PC-3 (cell line): Measurements from ENCODE around the gene PCSK5. TPM values are rescaled to one million over a fixed set of nuclear protein-coding genes. Genes with fewer than 3 reads are reported as not detected.

Experiments used
- ATAC-seq: fragments of 200-7000 bp; cut with Tn5 transposase; 2 replicates; pipeline ENCODE4 v1.9.1; 2020; ENCODE audit warnings: mild to moderate bottlenecking, moderate library complexity
- BruUV-seq: library from RNA; stranded (reverse); fragments of 400-500 nt; replicated peaks from 2 replicates; lab custom pipeline; 2021; lab: Mats Ljungman, UMichigan
- CTCF ChIA-PET: fragments of 300-600 bp; sonication (Branson Sonifier 250); formaldehyde crosslinking; loops from one replicate; lab custom pipeline; 2022; ENCODE audit warnings: antibody characterized with exemption; lab: Charles Lee
- POLR2A ChIA-PET: fragments of 300-600 bp; sonication (Branson Sonifier 250); formaldehyde crosslinking; loops from one replicate; lab custom pipeline; 2022; ENCODE audit warnings: antibody characterized with exemption; ENCODE audit not compliant: unreplicated experiment; lab: Charles Lee
- DNase-seq: peaks from one replicate; pipeline ENCODE4 v3.0.0-alpha.2; 2015
- H2AFZ ChIP-seq: fragments of 300-600 bp; sonication (generic); 2 replicates; pipeline ENCODE4 v1.6.0; 2016; ENCODE audit warnings: antibody characterized with exemption, low read length
- H3F3A ChIP-seq: fragments of 300-600 bp; sonication (generic); one replicate; pipeline ENCODE4 v1.6.0; 2017; ENCODE audit warnings: antibody characterized with exemption, low read length, control low read depth, mild to moderate bottlenecking; ENCODE audit not compliant: unreplicated experiment
- H3K27ac ChIP-seq: fragments of 300-600 bp; sonication (generic); 2 replicates; pipeline ENCODE4 v1.5.1; 2016; ENCODE audit warnings: mild to moderate bottlenecking, low read length
- H3K27me3 ChIP-seq: fragments of 300-600 bp; sonication (generic); 2 replicates; pipeline ENCODE4 v1.6.1; 2016; ENCODE audit warnings: low read length, mixed read lengths
- H3K36me3 ChIP-seq: fragments of 300-600 bp; sonication (generic); 2 replicates; pipeline ENCODE4 v1.6.1; 2016; ENCODE audit warnings: low read depth, mixed run types, low read length, mixed read lengths
- H3K4me1 ChIP-seq: fragments of 300-600 bp; sonication (generic); 2 replicates; pipeline ENCODE4 v1.5.1; 2016; ENCODE audit warnings: low read length; ENCODE audit not compliant: insufficient read depth
- H3K4me2 ChIP-seq: fragments of 300-600 bp; sonication (generic); 2 replicates; pipeline ENCODE4 v1.6.0; 2016; ENCODE audit warnings: low read length
- H3K4me3 ChIP-seq: fragments of 300-600 bp; sonication (generic); 2 replicates; pipeline ENCODE4 v1.5.1; 2016; ENCODE audit warnings: mild to moderate bottlenecking, low read length, mixed read lengths
- H3K79me2 ChIP-seq: fragments of 300-600 bp; sonication (generic); 2 replicates; pipeline ENCODE4 v1.6.1; 2017; ENCODE audit warnings: low read length, mixed read lengths
- H3K9ac ChIP-seq: fragments of 300-600 bp; sonication (generic); 2 replicates; pipeline ENCODE4 v1.6.0; 2016; ENCODE audit warnings: mild to moderate bottlenecking, low read length
- H3K9me2 ChIP-seq: fragments of 300-600 bp; sonication (generic); replicated peaks from 2 replicates; pipeline ENCODE4 v1.6.1; 2016; ENCODE audit warnings: mixed run types, low read length, mixed read lengths
- H3K9me3 ChIP-seq: fragments of 300-600 bp; sonication (generic); 2 replicates; pipeline ENCODE4 v1.6.1; 2016; ENCODE audit warnings: low read length, mixed read lengths
- H4K20me1 ChIP-seq: fragments of 300-600 bp; sonication (generic); 2 replicates; pipeline ENCODE4 v1.6.1; 2016; ENCODE audit warnings: low read length, mixed read lengths
- CTCF ChIP-seq: fragments of 300-600 bp; sonication (generic); conservative IDR thresholded peaks from 2 replicates; pipeline ENCODE4 v1.5.1; 2017; ENCODE audit warnings: antibody characterized with exemption, low read depth, mild to moderate bottlenecking, low read length
- EZH2 ChIP-seq: fragments of 300-600 bp; sonication (generic); IDR thresholded peaks from one replicate; pipeline ENCODE4 v1.6.1; 2017; ENCODE audit warnings: antibody characterized with exemption, mild to moderate bottlenecking, low read length; ENCODE audit not compliant: unreplicated experiment
- EZH2phosphoT487 ChIP-seq: fragments of 300-600 bp; sonication (generic); IDR thresholded peaks from 2 replicates; pipeline ENCODE4 v1.6.1; 2018; ENCODE audit warnings: mild to moderate bottlenecking, antibody characterized with exemption, low read length, borderline replicate concordance
- intact Hi-C: fragments of 100-400 bp; cut with micrococcal nuclease; formaldehyde crosslinking; loops from 2 replicates; pipeline ENCODE4 v1.9.0; 2023
- total RNA-seq: library from RNA; depleted of rRNA; stranded (reverse); fragments of >200 nt; gene quantifications from 2 replicates; pipeline ENCODE4 v1.2.3, GENCODE V29; 2014

Gene PCSK5
- total RNA-seq, 1 experiment from 2014 or later = not detected

- ATAC-seq = no peak
- no peak overlapping the region for H2AFZ ChIP-seq
- DNase-seq = no peak
- no peak overlapping the region for H3K27ac ChIP-seq
- no peaks in the 10 kb centered on the region for H3K9me2 ChIP-seq
- H3K9ac ChIP-seq = no peak overlapping the region
- intact Hi-C loops = no loop called here
- no peak overlapping the region for H3K4me2 ChIP-seq
- ChIA-PET POLR2A (no interaction called here), CTCF (no interaction called here)
- no peaks in the 10 kb centered on the region for H3K4me1 ChIP-seq
- no peak for TF ChIP-seq CTCF
- no peak for TF ChIP-seq EZH2phosphoT487
- no peak for TF ChIP-seq EZH2
- H4K20me1 ChIP-seq = no peaks in the 10 kb centered on the region
- no peaks in the 10 kb centered on the region for H3K27me3 ChIP-seq
- no peaks in the 10 kb centered on the region for H3K36me3 ChIP-seq
- no TSS peak for BruUV-seq
- no peaks in the 10 kb centered on the region for H3F3A ChIP-seq
- H3K79me2 ChIP-seq = no peaks in the 10 kb centered on the region
- no peaks in the 10 kb centered on the region for H3K9me3 ChIP-seq
- H3K4me3 ChIP-seq = no peak overlapping the region
Observed at GRCh38 chr9:75974016-75974766, 83.7 kb downstream of the PCSK5 start.

- Histone ChIP-seq H4K20me1 (no peaks in the 10 kb centered on the region), H3K9me2 (no peaks in the 10 kb centered on the region), H3K36me3 (no peaks in the 10 kb centered on the region), H3K4me1 (no peaks in the 10 kb centered on the region), H3F3A (no peaks in the 10 kb centered on the region), H3K4me3 (no peak overlapping the region), H3K27me3 (no peaks in the 10 kb centered on the region), H3K79me2 (no peaks in the 10 kb centered on the region), H3K9ac (no peak overlapping the region), H2AFZ (no peak overlapping the region), H3K27ac (no peak overlapping the region), H3K9me3 (no peaks in the 10 kb centered on the region), H3K4me2 (no peak overlapping the region)
- intact Hi-C loops = no loop called here
- TF ChIP-seq EZH2 (no peak), EZH2phosphoT487 (no peak), CTCF (no peak)
- DNase-seq (no peak), ATAC-seq (no peak)
- ChIA-PET POLR2A (no interaction called here), CTCF (interaction anchor here (0.5 kb wide), 1 partner anchor 164 kb away, joined by 3 read pairs; no protein-coding TSS in a partner anchor)
- no TSS peak for BruUV-seq
Observed at GRCh38 chr9:75975071-75975470, 84.6 kb downstream of the PCSK5 start.

- Histone ChIP-seq H3K36me3 (no peaks in the 10 kb centered on the region), H2AFZ (no peak overlapping the region), H3K4me1 (no peaks in the 10 kb centered on the region), H3K9me2 (no peaks in the 10 kb centered on the region), H4K20me1 (no peaks in the 10 kb centered on the region), H3K27me3 (no peaks in the 10 kb centered on the region), H3K27ac (no peak overlapping the region), H3K4me3 (no peak overlapping the region), H3K79me2 (no peaks in the 10 kb centered on the region), H3K9me3 (no peaks in the 10 kb centered on the region), H3K4me2 (no peak overlapping the region), H3F3A (no peaks in the 10 kb centered on the region), H3K9ac (no peak overlapping the region)
- ChIA-PET CTCF (no interaction called here), POLR2A (no interaction called here)
- BruUV-seq = no TSS peak
- intact Hi-C loops = no loop called here
- DNase-seq = no peak
- TF ChIP-seq CTCF = no peak
- TF ChIP-seq EZH2phosphoT487 = no peak
- TF ChIP-seq EZH2 = no peak
- no peak for ATAC-seq
Observed at GRCh38 chr9:75976549-75976948, 86.1 kb downstream of the PCSK5 start.
